Suppressor macrophage treated with lipopolysaccharide for 1 hour (primary cell): ENCODE measurements around the gene PRKAG3.

ENCODE experiments used
- DNase-seq, 3 donors: peaks; one replicate each; pipeline ENCODE4 v3.0.0-alpha.2; 2020 to 2022

PRKAG3 gene

GRCh38 chr2:218780046-218780445, 51.6 kb downstream of the PRKAG3 start:
- peak in 1 of 3 donors; percentile 16 for DNase-seq

DNA sequence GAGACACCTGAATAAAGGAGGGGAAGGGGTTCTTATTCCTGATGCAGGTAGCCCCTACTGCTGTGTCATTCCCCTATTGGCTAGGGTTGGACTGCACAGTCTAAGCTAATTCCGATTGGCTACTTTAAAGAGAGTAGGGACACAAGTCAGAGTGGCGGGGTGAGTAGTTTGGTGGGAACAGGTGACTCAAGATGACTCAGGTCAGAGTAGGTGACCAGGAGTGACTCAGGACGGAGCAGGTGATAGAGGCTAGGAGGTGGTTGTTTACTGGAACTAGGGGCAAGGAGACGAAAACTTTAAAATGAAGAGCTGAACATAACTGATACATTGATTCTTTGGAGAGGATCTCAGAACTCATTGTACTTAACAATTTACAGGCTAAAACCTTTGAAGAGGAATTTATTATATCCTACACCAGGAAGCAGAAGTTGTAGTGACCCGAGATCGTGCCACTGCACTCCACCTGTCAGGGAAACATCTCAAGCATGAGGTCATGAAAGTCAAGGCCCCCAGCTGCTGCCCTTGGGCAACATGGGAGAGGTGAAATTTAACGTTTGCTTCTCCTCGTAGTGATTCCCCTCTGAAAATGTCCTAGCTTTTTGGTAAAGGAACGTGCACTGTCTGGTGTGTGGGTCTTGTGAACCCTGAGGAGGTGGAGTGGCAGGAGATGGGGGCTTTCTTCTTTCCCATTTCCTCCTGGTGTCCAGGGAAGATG, 54.2 kb downstream of the PRKAG3 start:
- DNase-seq: no peak

DNA sequence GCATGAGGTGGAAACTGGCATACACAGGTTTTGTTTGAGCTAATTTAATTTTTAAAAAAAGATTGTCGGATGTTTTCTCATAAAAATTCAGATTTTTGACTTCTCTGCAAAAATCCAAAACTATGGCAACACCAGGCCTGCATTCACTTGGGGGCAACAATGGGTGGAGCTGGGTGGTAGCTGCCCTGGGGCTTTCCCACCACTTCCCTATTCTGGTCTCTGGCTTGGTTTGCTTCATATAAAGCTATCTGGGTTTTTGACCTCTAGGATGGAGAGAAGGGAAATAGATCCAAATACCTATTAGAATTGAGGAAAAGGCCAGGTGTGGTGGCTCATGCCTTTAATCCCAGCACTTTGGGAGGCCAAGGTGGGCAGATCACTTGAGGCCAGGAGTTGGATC, 55.1 kb downstream of the PRKAG3 start:
- DNase-seq: peak in 1 of 3 donors; percentile 18

DNA sequence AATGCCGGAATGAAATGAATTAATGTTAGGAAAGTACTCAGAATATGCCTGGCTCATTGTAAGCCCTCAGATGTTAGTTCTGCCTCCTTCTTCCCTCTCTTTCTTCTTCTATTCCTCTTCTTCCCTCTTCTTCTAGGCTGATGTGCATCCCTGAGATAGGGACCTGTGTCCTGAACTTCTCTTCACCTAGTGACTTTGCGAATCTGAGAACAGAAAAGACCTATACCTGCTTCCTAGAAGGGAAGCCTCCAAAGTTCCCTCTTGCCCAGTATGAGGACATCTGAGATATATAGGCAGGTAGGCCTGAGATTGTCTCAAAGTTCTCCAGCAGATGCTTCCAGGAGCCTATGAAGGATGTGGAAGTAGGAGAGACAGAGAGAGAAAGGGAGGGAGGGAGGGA, 57.7 kb downstream of the PRKAG3 start:
- DNase-seq: peak in 1 of 3 donors; percentile 12

DNA sequence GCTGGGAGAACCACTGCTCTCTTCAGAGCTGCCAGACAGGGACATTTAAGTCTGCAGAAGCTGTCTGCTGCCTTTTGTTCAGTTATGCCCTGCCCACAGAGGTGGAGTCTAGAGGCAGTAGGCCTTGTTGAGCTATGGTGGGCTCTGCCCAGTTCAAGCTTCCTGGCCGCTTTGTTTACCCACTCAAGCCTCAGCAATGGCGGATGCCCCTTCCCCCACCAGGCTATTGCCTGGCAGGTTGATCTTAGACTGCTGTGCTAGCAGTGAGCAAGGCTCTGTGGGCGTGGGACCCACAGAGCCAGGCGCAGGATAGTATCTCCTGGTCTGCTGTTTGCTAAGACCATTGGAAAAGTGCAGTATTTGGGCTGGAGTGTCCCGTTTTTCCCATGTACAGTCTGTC, 58.8 kb downstream of the PRKAG3 start:
- DNase-seq: peak in 1 of 3 donors; percentile 4
